Gastroesophageal sphincter (tissue), 3 donors: ENCODE data around the gene EXOC3L2.

Source experiments
- CTCF ChIP-seq, 4 experiments: fragments of 200-600 bp in 2 of 4; fragments of 450-650 bp in 2 of 4; sonication (generic) in 1 of 4; IDR thresholded peaks; one replicate each; pipeline ENCODE4 v1.5.1; 2017 to 2019; ENCODE audit warnings: antibody characterized with exemption in 4 of 4, mild to moderate bottlenecking in 2 of 4, moderate library complexity in 2 of 4
- POLR2A ChIP-seq, 2 donors: fragments of 450-650 bp; IDR thresholded peaks; one replicate each; pipeline ENCODE4 v1.6.1; 2017; ENCODE audit warnings: antibody characterized with exemption in 2 of 2, mild to moderate bottlenecking in 2 of 2, moderate library complexity in 1 of 2
- POLR2AphosphoS5 ChIP-seq: sonication (generic); formaldehyde crosslinking; IDR thresholded peaks from one replicate; pipeline ENCODE4 v1.6.1; 2017; ENCODE audit warnings: antibody characterized with exemption

GRCh38 chr19:45251452-45252354 is 6.5 kb upstream of the EXOC3L2 start:
- TF ChIP-seq CTCF (IDR thresholded peaks at IDR 0.05) (peak in 1 of 4 experiments; percentile 10), POLR2A (IDR thresholded peaks at IDR 0.05) (no peak), POLR2AphosphoS5 (no peak)
